Smooth muscle cell (in vitro differentiated cells): ENCODE results near the gene MIEN1. TPM values are rescaled to one million over a fixed set of nuclear protein-coding genes. Genes with fewer than 3 reads are reported as not detected.
"Not testable (repeated sequence)": the region's sequence is repeated elsewhere in the genome, so short reads cannot be mapped to it uniquely, and the experiment has no call there.

Source experiments
- DNase-seq: peaks from one replicate; lab custom pipeline; 2025; ENCODE audit not compliant: unreplicated experiment; lab: John Stamatoyannopoulos, UW
- H2AFZ ChIP-seq: fragments of 200-600 bp; sonication (generic); 2 replicates; pipeline ENCODE4 v1.6.0; 2016; ENCODE audit warnings: antibody characterized with exemption, low read depth, mild to moderate bottlenecking
- H3F3A ChIP-seq: fragments of 200-600 bp; sonication (generic); 2 replicates; pipeline ENCODE4 v1.6.0; 2017; ENCODE audit warnings: antibody characterized with exemption, low read depth
- H3K27ac ChIP-seq: fragments of 200-600 bp; sonication (generic); 2 replicates; pipeline ENCODE4 v1.5.1; 2016; ENCODE audit warnings: low read depth, mild to moderate bottlenecking
- H3K27me3 ChIP-seq: fragments of 200-600 bp; sonication (generic); 2 replicates; pipeline ENCODE4 v1.6.1; 2016; ENCODE audit warnings: low read depth, mild to moderate bottlenecking
- H3K36me3 ChIP-seq: fragments of 200-600 bp; sonication (generic); 2 replicates; pipeline ENCODE4 v1.5.1; 2016; ENCODE audit warnings: low read depth
- H3K4me1 ChIP-seq: fragments of 200-600 bp; sonication (generic); 2 replicates; pipeline ENCODE4 v1.5.1; 2016; ENCODE audit warnings: low read depth
- H3K4me2 ChIP-seq: fragments of 200-600 bp; sonication (generic); 2 replicates; pipeline ENCODE4 v1.6.0; 2016; ENCODE audit warnings: mild to moderate bottlenecking
- H3K4me3 ChIP-seq: fragments of 200-600 bp; sonication (generic); 2 replicates; pipeline ENCODE4 v1.5.1; 2016; ENCODE audit warnings: mild to moderate bottlenecking
- H3K79me2 ChIP-seq: fragments of 200-600 bp; sonication (generic); 2 replicates; pipeline ENCODE4 v1.6.0; 2016; ENCODE audit warnings: low read depth, mild to moderate bottlenecking
- H3K9ac ChIP-seq: fragments of 200-600 bp; sonication (generic); 2 replicates; pipeline ENCODE4 v1.6.0; 2016; ENCODE audit warnings: low read depth
- H3K9me3 ChIP-seq: fragments of 200-600 bp; sonication (generic); replicated peaks from 2 replicates; pipeline ENCODE4 v1.5.1; 2016; ENCODE audit warnings: low read depth
- H4K20me1 ChIP-seq: fragments of 200-600 bp; sonication (generic); 2 replicates; pipeline ENCODE4 v1.6.0; 2016; ENCODE audit warnings: low read depth
- WGBS: methylation state at CpG from one replicate; pipeline ENCODE4 v1.1.7; 2016; ENCODE audit warnings: low lambda C conversion rate; 5-methylcytosine and 5-hydroxymethylcytosine counted together
- polyA plus RNA-seq: library from polyadenylated mRNA; unstranded; fragments of >200 nt; fragmentation: Nextera tagmentation; extraction: Ambion mirVana; gene quantifications from 2 replicates; pipeline ENCODE4 v1.2.1, GENCODE V29; 2016
- total RNA-seq: library from RNA; depleted of rRNA; stranded (reverse); fragments of >200 nt; gene quantifications from 2 replicates; pipeline ENCODE4 v1.2.3, GENCODE V29; 2014
- TF ChIP-seq, protein P1 (sequence below): fragments of 200-600 bp; sonication (generic); IDR thresholded peaks from 2 replicates; pipeline ENCODE4 v1.5.1; 2017; ENCODE audit warnings: borderline replicate concordance, mild to moderate bottlenecking, antibody characterized with exemption; ENCODE audit not compliant: insufficient read depth, poor library complexity, severe bottlenecking

MIEN1 gene
- total and polyA plus RNA-seq, 2 experiments from 2014 or later: 55.8 to 70.7 TPM

DNA sequence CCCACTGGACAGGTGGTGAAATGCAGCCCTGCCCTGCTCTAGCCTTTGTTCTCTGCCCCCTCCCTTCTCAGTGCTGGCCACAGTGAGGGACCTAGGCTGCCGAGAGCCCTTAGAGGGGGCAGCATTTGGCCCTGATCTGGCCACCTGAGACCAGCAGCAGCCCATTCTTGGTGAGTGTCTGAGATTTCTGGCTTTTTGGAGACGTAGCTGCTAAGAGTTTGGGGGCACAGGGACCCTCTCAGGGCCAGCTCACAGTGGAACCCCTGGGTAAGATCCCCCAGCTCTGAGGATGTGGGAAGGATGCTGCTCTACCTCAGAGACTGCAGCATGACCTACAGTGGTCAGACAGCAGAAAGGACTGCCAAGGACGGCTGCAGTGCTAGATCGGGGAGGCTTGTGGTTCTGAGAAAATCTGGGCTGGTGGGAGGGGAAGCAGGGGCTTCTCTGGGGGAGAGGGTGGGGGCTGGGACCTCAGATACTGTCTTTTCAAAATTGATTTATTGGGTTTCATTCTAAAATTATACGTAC is 20.7 kb upstream of the MIEN1 start:
- no peak overlapping the region for H2AFZ ChIP-seq
- no peaks in the 10 kb centered on the region for H3K79me2 ChIP-seq
- H3K36me3 ChIP-seq: no peaks in the 10 kb centered on the region
- no peaks in the 10 kb centered on the region for H3K27me3 ChIP-seq
- DNase-seq: no peak
- H3K9ac ChIP-seq: no peak overlapping the region
- H3K4me2 ChIP-seq: no peak overlapping the region
- 82% methylated on average over 5 of the region's 5 CpGs for WGBS
- TF ChIP-seq, protein P1, sequence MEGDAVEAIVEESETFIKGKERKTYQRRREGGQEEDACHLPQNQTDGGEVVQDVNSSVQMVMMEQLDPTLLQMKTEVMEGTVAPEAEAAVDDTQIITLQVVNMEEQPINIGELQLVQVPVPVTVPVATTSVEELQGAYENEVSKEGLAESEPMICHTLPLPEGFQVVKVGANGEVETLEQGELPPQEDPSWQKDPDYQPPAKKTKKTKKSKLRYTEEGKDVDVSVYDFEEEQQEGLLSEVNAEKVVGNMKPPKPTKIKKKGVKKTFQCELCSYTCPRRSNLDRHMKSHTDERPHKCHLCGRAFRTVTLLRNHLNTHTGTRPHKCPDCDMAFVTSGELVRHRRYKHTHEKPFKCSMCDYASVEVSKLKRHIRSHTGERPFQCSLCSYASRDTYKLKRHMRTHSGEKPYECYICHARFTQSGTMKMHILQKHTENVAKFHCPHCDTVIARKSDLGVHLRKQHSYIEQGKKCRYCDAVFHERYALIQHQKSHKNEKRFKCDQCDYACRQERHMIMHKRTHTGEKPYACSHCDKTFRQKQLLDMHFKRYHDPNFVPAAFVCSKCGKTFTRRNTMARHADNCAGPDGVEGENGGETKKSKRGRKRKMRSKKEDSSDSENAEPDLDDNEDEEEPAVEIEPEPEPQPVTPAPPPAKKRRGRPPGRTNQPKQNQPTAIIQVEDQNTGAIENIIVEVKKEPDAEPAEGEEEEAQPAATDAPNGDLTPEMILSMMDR: no peak
- peaks cover 11% of the 10 kb centered on the region for H3K4me1 ChIP-seq
- H3K9me3 ChIP-seq: no peaks in the 10 kb centered on the region
- no peak overlapping the region for H3K4me3 ChIP-seq
- no peak overlapping the region for H3K27ac ChIP-seq
- H3F3A ChIP-seq: peaks cover 15% of the 10 kb centered on the region
- no peaks in the 10 kb centered on the region for H4K20me1 ChIP-seq

DNA sequence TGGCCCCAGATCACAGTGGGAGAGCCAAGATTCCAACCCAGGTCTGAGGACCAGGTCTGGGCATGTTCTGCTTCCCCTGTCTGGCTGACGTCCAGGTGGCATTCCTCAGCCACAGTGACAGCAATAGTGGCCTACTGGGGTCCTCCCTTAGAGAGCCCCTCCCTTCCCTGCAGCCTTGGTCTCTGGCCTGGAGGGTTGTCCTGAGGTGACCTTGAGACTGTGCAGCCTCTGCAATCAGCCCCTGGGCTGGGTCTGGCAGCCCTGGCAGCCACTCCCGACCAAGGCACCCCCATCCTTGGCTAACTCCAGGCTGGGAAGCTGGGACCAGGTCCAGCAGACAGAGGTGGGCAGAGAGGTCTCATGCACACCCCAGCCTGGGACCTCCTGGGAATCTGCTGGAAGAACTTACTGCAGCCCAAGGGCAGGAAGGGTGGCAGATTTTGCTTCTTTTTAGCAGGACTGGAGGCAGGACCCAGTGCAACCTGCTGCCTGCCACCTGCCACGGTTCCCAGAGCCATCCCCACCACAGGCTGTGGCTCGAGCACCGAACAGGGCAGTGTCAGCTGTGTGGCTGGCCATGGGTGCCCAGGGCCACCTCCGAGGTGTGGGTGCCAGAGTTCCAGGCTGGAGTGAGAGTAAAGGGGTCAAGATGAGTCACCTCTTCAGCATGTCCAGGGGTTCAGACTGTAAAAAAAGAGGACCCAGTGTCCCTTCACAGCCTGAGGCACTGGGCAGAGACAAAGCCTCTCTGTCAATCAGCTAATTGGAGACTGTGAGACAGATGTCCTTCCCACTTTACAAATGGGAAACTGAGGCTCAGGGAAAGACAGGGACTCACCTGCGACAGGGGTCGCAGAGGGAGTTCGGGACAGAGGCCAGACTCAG is 20.0 kb upstream of the MIEN1 start:
- WGBS: 83% methylated on average over 9 of the region's 9 CpGs
- Histone ChIP-seq H3K27ac (no peak overlapping the region), H3F3A (peaks cover 10% of the 10 kb centered on the region), H3K4me2 (no peak overlapping the region), H3K4me3 (no peak overlapping the region), H3K27me3 (no peaks in the 10 kb centered on the region), H4K20me1 (no peaks in the 10 kb centered on the region), H3K36me3 (no peaks in the 10 kb centered on the region), H3K9me3 (no peaks in the 10 kb centered on the region), H3K9ac (no peak overlapping the region), H3K79me2 (no peaks in the 10 kb centered on the region), H3K4me1 (peaks cover 10% of the 10 kb centered on the region), H2AFZ (no peak overlapping the region)
- DNase-seq: no peak
- TF ChIP-seq, protein P1: no peak

DNA sequence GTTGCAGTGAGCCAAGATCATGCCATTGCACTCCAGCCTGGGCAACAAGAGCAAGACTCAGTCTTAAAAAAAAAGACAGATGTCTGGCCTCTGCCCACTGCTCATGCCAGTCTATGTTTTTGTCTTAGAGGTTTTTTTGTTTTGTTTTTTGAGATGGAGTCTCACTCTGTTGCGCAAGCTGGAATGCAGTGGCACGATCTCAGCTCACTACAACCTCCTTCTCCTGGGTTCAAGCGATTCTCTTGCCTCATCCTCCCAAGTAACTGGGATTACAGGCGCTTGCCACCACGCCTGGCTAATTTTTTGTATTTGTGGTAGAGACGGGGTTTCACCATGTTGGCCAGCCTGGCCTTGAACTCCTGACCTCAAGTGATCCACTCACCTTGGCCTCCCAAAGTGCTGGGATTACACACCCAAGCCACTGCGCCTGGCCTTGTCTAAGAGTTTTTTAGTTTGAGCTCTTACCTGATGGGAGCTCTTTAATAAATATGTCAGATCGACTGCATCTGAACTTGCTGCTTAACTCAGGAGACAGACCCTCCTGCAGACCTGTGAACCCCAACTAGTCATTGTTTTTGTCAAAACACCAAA is 18.2 kb upstream of the MIEN1 start:
- not testable (repeated sequence) for H4K20me1 ChIP-seq, H3K79me2 ChIP-seq, H2AFZ ChIP-seq, H3K4me3 ChIP-seq, H3K36me3 ChIP-seq, H3K9me3 ChIP-seq, DNase-seq, H3F3A ChIP-seq, H3K27ac ChIP-seq, H3K27me3 ChIP-seq, H3K4me1 ChIP-seq, H3K4me2 ChIP-seq, H3K9ac ChIP-seq
- WGBS: 92% methylated on average over 8 of the region's 8 CpGs

DNA sequence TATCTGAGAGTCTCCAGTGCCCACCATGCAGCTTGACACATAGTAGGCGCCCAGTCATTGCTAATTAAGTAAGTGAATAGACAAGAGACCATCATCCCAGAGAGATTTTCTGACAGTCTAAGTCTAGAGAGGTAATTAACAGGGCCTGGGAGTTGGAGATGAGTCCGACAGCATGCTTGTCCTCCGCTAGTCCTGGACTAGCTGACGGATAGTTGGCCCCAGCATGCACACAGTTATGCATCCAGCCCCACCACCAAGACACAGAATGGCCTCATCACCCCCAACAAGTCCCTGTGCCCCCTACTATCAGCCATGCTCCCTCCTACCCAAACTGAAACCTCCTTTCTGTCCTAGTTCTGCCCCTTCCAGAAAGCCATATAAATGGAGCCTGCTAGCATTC is 17.4 kb upstream of the MIEN1 start:
- H3K4me3 ChIP-seq: no peak overlapping the region
- WGBS: 88% methylated on average over 4 of the region's 4 CpGs
- H3K9me3 ChIP-seq: no peaks in the 10 kb centered on the region
- H4K20me1 ChIP-seq: no peaks in the 10 kb centered on the region
- H3K79me2 ChIP-seq: no peaks in the 10 kb centered on the region
- TF ChIP-seq, protein P1: no peak
- DNase-seq: no peak
- H3K27ac ChIP-seq: no peak overlapping the region
- H3K4me1 ChIP-seq: no peaks in the 10 kb centered on the region
- no peak overlapping the region for H2AFZ ChIP-seq
- no peak overlapping the region for H3K9ac ChIP-seq
- no peak overlapping the region for H3K4me2 ChIP-seq
- H3F3A ChIP-seq: peaks cover 1% of the 10 kb centered on the region
- no peaks in the 10 kb centered on the region for H3K36me3 ChIP-seq
- no peaks in the 10 kb centered on the region for H3K27me3 ChIP-seq
